ENCODE measurements around the gene LYAR. TPM values are rescaled to one million over a fixed set of nuclear protein-coding genes. Genes with fewer than 3 reads are reported as not detected.
A peak's percentile ranks its signal among the peaks of the same experiment; 100 is the strongest.

Gene LYAR
- total and polyA plus RNA-seq, 2 of the 4 experiments (the other 2 are of a cell fraction) = 5.4 to 8.2 TPM

- Histone ChIP-seq H4K8ac (ENCODE audit: low read depth in 2 of 2, low read length in 2 of 2) (no peak overlapping the region), H4K5ac (ENCODE audit: low read depth, low read length) (no peak overlapping the region), H3K27ac (ENCODE audit: insufficient read depth, low read length) (no peak overlapping the region), H2AK9ac (replicated peaks; ENCODE audit: low read depth, low read length, poor library complexity) (peak overlapping the region; percentile 23), H2BK5ac (ENCODE audit: low read depth, low read length, poor library complexity, severe bottlenecking) (no peak overlapping the region), H3K27me3 (ENCODE audit: control insufficient read depth, insufficient read depth, low read length) (no peaks in the 10 kb centered on the region), H2AFZ (replicated peaks; ENCODE audit: low read length, poor library complexity) (no peak overlapping the region), H3K79me1 (ENCODE audit: low read depth in 1 of 2, low read length in 2 of 2) (no peaks in the 10 kb centered on the region), H3K56ac (ENCODE audit: extremely low read depth, insufficient read depth, low read length) (no peak overlapping the region), H3K18ac (ENCODE audit: low read depth, low read length) (no peak overlapping the region), H3K9ac (ENCODE audit: low read depth, low read length) (no peak overlapping the region), H2AK5ac (ENCODE audit: low read depth, low read length) (0 out of 2 replicates have a peak overlapping the region, but pooled peaks have one; percentile 58), H3K9me1 (ENCODE audit: insufficient read depth, low read length) (peaks cover 14% of the 10 kb centered on the region; the same call in 1 of the 2 replicates), H3K4me2 (ENCODE audit: low read depth, low read length) (no peak overlapping the region; the same call in 1 of the 2 replicates), H3K4me1 (ENCODE audit: control insufficient read depth, insufficient read depth, low read length) (peaks cover 5% of the 10 kb centered on the region; the same call in 1 of the 2 replicates), H3K4me3 (ENCODE audit: insufficient read depth, low read depth, low read length) (no peak overlapping the region), H3K23ac (ENCODE audit: low read depth, low read length) (no peak overlapping the region), H3K4ac (ENCODE audit: low read depth, low read length) (no peak overlapping the region; the same call in 1 of the 2 replicates), H4K20me1 (ENCODE audit: insufficient read depth, low read length) (no peaks in the 10 kb centered on the region), H3K36me3 (ENCODE audit: control insufficient read depth, insufficient read depth, low read length) (peaks cover 24% of the 10 kb centered on the region), H3K14ac (replicated peaks; ENCODE audit: low read depth, low read length) (peak overlapping the region; percentile 72), H2BK20ac (ENCODE audit: low read depth, low read length) (no peak overlapping the region), H3K9me3 (ENCODE audit: control insufficient read depth, insufficient read depth, low read length) (no peaks in the 10 kb centered on the region), H2BK15ac (ENCODE audit: low read depth, low read length) (no peak overlapping the region), H2BK120ac (ENCODE audit: low read depth, low read length) (no peak overlapping the region), H4K91ac (ENCODE audit: insufficient read depth, low read depth, low read length) (no peak overlapping the region)
- TF ChIP-seq CTCF (conservative IDR thresholded peaks at IDR 0.05; ENCODE audit: low read depth, low read length) = no peak
- TF ChIP-seq BHLHE40 (IDR thresholded peaks at IDR 0.05; ENCODE audit: low read depth, low read length) = no peak
- no peak for TF ChIP-seq RAD21 (IDR thresholded peaks at IDR 0.05; ENCODE audit: low read length)
- no peak for TF ChIP-seq MXI1 (IDR thresholded peaks at IDR 0.05; ENCODE audit: borderline replicate concordance, low read depth, low read length)
- no peak for TF ChIP-seq MAFK (IDR thresholded peaks at IDR 0.05; ENCODE audit: low read depth, low read length)
- TF ChIP-seq NFE2L2 (IDR thresholded peaks at IDR 0.05; ENCODE audit: low read depth, low read length) = no peak
- no peak for TF ChIP-seq USF2 (IDR thresholded peaks at IDR 0.05; ENCODE audit: low read depth, low read length)
- no peak for TF ChIP-seq FOS (IDR thresholded peaks at IDR 0.05; ENCODE audit: low read depth, low read length)
- no peak for TF ChIP-seq ELK1 (IDR thresholded peaks at IDR 0.05; ENCODE audit: borderline replicate concordance, low read depth, low read length)
- dilution Hi-C loops (cut with HindIII; ENCODE audit: low sequenced_read_pairs, unreplicated experiment) = no loop called here
- in situ Hi-C loops (cut with MboI; ENCODE audit: low sequenced_read_pairs) = no loop called here
- ChIA-PET POLR2A (ENCODE audit: unreplicated experiment) (interaction anchor here (0.6 kb wide), 1 partner anchor 7 kb away, joined by 7 read pairs; no protein-coding TSS in a partner anchor), CTCF (interaction anchor here (1.2 kb wide), 1 partner anchor 64 kb away, joined by 4 read pairs; no protein-coding TSS in a partner anchor)
- DNase-seq (peak; percentile 36), ATAC-seq (ENCODE audit: low read depth) (peak; percentile 42)
- intact Hi-C loops (cut with micrococcal nuclease) = no loop called here
- BruUV-seq (replicated peaks) = no TSS peak
- WGBS, 2 experiments (ENCODE audit: extremely low coverage in 2 of 2, insufficient read length in 1 of 2) = 65% methylated on average over 6 of the region's 10 CpGs; no CpG with 5 or more reads in 1 of the 2 experiments
Observed at GRCh38 chr4:4323705-4324534, 34.0 kb upstream of the LYAR start.
